HL-60 (cell line): ENCODE results near the gene PIAS2.

Source experiments
- POLR2AphosphoS5 ChIP-seq: IDR thresholded peaks from 2 replicates; pipeline ENCODE4 v1.6.1; 2012; ENCODE audit warnings: low read depth
- SPI1 ChIP-seq: IDR thresholded peaks from 2 replicates; pipeline ENCODE4 v1.6.1; 2012; ENCODE audit warnings: low read depth, mild to moderate bottlenecking, borderline replicate concordance
- TF ChIP-seq, protein P1 (sequence below): IDR thresholded peaks from one replicate; pipeline ENCODE4 v1.5.1; 2011; ENCODE audit warnings: low read length, control low read depth, inconsistent platforms; ENCODE audit not compliant: insufficient read depth
- TF ChIP-seq, protein P2 (sequence below): IDR thresholded peaks from 2 replicates; pipeline ENCODE4 v1.6.1; 2012; ENCODE audit warnings: low read depth; ENCODE audit not compliant: insufficient replicate concordance

DNA sequence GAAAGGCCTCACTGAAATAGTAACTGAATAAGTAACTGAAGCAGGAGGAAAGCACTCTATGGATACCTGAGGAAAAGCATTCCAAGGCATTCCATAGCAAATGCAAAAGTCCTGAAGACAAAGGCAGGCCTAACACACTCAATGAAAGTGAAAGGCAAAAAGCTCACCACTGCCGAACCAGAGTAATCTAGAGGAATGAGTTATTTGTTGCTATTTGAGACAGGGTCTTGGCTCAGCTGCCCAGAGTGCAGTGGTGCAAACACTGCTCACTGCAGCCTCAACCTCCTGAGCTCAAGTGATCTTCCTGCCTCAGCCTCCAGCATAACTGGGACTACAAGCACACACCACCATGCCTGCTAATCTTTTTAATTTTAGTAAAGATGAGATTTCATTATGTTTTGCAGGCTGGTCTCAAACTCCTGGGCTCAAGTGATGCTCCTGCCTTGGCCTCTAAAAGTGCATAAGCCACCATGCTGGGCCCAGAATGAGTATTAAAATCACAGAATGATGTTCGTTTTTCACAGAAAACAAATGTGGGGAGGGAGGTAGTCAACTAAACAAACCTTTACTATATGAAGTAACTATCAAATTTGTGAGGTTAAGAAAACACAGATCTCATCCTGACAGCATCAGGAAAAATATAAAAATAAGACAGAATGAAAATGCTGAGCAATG is 17.9 kb downstream of the PIAS2 start:
- TF ChIP-seq, protein P1, sequence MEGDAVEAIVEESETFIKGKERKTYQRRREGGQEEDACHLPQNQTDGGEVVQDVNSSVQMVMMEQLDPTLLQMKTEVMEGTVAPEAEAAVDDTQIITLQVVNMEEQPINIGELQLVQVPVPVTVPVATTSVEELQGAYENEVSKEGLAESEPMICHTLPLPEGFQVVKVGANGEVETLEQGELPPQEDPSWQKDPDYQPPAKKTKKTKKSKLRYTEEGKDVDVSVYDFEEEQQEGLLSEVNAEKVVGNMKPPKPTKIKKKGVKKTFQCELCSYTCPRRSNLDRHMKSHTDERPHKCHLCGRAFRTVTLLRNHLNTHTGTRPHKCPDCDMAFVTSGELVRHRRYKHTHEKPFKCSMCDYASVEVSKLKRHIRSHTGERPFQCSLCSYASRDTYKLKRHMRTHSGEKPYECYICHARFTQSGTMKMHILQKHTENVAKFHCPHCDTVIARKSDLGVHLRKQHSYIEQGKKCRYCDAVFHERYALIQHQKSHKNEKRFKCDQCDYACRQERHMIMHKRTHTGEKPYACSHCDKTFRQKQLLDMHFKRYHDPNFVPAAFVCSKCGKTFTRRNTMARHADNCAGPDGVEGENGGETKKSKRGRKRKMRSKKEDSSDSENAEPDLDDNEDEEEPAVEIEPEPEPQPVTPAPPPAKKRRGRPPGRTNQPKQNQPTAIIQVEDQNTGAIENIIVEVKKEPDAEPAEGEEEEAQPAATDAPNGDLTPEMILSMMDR: no peak
- TF ChIP-seq, protein P2, sequence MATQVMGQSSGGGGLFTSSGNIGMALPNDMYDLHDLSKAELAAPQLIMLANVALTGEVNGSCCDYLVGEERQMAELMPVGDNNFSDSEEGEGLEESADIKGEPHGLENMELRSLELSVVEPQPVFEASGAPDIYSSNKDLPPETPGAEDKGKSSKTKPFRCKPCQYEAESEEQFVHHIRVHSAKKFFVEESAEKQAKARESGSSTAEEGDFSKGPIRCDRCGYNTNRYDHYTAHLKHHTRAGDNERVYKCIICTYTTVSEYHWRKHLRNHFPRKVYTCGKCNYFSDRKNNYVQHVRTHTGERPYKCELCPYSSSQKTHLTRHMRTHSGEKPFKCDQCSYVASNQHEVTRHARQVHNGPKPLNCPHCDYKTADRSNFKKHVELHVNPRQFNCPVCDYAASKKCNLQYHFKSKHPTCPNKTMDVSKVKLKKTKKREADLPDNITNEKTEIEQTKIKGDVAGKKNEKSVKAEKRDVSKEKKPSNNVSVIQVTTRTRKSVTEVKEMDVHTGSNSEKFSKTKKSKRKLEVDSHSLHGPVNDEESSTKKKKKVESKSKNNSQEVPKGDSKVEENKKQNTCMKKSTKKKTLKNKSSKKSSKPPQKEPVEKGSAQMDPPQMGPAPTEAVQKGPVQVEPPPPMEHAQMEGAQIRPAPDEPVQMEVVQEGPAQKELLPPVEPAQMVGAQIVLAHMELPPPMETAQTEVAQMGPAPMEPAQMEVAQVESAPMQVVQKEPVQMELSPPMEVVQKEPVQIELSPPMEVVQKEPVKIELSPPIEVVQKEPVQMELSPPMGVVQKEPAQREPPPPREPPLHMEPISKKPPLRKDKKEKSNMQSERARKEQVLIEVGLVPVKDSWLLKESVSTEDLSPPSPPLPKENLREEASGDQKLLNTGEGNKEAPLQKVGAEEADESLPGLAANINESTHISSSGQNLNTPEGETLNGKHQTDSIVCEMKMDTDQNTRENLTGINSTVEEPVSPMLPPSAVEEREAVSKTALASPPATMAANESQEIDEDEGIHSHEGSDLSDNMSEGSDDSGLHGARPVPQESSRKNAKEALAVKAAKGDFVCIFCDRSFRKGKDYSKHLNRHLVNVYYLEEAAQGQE: no peak
- TF ChIP-seq POLR2AphosphoS5 (no peak), SPI1 (no peak)
